A204.1 (cell line): ENCODE data around the gene RHOC.

Experiments
- FAIRE-seq: peaks from 2 replicates; lab custom pipeline; 2012; peaks lifted over from hg19 to GRCh38; lab: Jason Lieb, UNC

The RHOC gene

GRCh38 chr1:112677501-112677900 is 29.4 kb downstream of the RHOC start:
- no peak for FAIRE-seq

DNA sequence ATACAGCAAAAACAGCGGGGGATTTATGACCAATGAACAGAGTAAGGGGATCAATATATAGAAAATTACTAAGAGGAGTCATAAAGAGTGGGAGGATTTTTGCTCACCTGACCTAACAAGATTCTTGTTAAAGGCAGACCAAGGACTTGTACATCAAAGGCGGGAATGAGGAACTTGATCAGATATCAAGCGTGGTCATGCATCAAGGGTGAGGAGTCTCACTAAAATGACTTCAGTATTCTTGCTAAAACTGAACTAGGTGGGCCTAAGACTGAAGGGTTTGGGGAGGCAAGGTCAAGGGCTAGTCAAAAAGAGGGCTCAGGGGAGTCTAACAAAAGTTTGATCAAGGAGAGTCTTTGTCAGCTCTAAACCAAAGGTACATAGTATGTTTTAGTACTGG is 30.4 kb downstream of the RHOC start:
- no peak for FAIRE-seq

GRCh38 chr1:112675728-112676381 is 31.1 kb downstream of the RHOC start:
- FAIRE-seq: no peak

DNA sequence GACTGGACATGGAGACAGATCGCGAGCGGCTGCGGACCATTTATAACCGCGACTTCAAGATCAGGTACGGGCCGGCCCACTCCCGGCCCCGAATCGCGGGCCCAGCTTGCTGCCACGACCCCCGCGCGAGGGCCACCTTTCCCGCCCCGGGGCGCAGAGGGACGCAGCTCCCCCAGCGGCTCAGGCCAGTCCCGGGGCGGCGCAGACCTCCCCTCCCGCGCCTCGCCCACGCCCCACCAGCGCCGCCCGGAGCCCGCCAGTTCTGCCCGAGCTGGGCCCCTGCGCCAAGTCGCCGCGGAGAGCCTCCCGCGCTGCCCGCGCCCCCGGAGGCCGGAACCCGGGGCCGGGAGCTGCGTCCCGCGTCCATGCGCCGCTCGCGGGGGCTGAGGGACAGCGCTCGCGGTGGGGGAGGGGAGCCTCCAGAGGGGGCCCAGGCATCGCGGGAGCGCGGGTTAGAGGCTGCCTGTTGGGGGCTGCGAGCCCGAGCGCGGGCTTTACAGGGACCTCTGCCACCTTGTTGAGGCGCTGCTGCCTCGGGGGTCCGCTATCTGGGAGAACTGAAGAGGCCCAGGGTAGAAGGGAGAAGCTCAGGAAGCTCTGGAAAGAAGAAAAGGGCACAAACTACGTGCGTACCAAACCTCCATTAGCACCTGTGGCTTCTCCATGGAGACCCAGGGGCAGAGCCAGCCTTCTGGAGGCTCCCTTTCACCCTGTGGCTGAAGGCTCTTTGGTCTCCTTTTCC is 31.8 kb downstream of the RHOC start:
- FAIRE-seq: no peak

GRCh38 chr1:112674440-112674985 is 32.4 kb downstream of the RHOC start, which contains the start of gene MOV10:
Gene MOV10, plus strand, starts transcription at chr1:112674659. Its CDS starts 254 bp downstream, at chr1:112674913.
- FAIRE-seq: no peak

- no peak for FAIRE-seq
Measured at GRCh38 chr1:112673592-112674439, 33.1 kb downstream of the RHOC start.

- FAIRE-seq: no peak
Measured at GRCh38 chr1:112672842-112673241, 34.1 kb downstream of the RHOC start.

DNA sequence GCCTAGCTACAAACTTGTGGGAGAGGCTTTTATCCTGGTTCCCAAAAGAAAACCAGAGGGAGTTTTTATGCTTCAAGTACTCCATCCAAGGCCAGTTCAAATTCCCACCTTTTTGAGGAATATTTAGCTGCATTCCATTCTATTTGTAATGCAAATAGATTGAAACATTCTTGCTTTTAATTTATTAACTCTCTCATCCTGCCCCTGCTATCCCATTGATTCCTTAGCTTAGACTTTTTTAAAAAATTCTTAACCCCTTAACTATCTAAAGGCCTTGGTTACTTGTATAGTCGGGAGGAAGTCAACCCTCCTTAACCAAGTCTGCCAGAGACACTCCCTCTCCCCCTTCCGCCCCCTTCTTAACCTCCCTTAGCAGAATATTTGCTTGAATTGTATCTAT is 34.9 kb downstream of the RHOC start:
- no peak for FAIRE-seq

GRCh38 chr1:112666946-112667345 is 40.0 kb downstream of the RHOC start:
- no peak for FAIRE-seq

DNA sequence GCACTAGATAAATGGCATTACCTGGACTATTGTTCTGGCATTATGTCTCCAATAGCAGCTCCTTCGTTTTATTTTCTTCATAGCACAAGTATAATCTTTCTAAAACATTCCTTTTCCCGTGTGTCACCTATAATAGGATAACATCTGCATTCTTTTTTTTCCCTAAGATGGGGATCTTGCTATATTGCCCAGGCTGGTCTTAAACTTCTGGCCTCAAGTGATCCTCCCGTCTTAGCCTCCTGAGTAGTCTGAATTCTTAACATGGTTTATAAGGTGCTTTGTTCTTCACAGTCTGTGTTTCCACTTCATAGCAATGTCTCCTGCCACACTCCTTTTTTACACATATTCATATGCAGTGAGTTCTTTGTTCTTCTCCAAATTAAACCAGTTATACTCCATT is 41.1 kb downstream of the RHOC start:
- FAIRE-seq: no peak

DNA sequence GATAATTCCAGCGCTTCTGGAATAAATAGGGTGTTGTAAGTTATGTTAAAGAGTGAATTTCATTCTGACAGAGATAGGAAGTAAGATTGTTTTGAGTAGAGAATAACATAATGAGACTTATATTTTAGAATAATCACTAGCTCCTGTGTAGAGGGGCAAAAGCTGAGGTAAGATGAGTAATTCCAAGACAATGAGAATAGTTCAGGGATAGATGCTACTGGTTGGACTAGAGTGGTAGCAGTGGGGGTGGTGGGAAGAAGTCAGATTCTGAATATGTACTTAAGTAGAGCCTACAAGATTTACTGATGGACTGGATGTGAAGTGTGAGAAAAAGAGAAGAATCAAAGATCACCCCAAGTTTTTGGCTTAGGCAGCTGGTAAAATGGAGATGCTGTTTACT is 55.7 kb downstream of the RHOC start:
- FAIRE-seq: no peak
